Astrocyte of the spinal cord (primary cell): ENCODE data around the gene ALK.
A peak's percentile ranks its signal among the peaks of the same experiment; 100 is the strongest.

Source experiments
- DNase-seq: peaks from one replicate; pipeline ENCODE4 v3.0.0; 2011; ENCODE audit warnings: low read depth, low spot score
- H3K4me3 ChIP-seq: 2 replicates; pipeline ENCODE4 v1.5.1; 2011; ENCODE audit warnings: low read depth, mild to moderate bottlenecking, low read length, moderate library complexity
- in situ Hi-C: cut with HindIII; loops from 2 replicates; pipeline ENCODE4 v1.10.0; 2017; ENCODE audit warnings: low sequenced_read_pairs
- TF ChIP-seq, protein P1 (sequence below): IDR thresholded peaks from 2 replicates; pipeline ENCODE4 v1.5.1; 2012; ENCODE audit warnings: low read depth, mild to moderate bottlenecking, low read length, inconsistent platforms

The ALK gene

DNA sequence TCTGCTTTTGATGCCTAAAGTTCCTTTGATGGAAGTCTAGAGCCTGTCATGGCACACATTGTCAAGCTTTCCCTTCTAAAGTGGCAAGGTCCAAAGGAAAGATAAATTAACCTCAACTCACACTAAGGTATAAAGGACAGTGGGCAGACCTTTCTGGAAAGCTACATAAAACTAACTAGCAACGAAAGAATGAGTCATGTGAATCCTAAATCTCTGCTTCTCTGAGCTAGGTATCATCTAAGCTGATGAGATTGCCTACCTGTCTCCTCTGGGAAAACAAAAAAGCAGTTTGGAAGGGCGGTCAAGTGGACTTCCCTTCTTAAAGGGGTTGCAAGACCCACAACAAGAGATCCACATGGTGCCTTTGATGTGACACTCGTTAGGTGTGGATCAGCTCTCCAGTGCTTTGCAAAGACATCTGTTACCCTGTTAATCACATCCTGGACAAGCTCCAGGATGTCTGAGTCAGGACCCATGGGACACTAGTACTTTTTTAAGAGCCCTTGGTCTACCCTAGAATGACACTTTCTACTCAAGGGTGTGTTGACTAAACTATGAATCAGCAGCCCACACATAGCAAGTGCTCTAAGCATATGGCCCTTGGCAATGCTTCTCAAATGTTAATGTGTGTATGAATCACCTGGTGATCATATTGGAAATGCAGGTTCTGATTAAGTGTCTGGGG lies 173.5 kb downstream of the ALK start:
- no peak overlapping the region for H3K4me3 ChIP-seq
- TF ChIP-seq, protein P1, sequence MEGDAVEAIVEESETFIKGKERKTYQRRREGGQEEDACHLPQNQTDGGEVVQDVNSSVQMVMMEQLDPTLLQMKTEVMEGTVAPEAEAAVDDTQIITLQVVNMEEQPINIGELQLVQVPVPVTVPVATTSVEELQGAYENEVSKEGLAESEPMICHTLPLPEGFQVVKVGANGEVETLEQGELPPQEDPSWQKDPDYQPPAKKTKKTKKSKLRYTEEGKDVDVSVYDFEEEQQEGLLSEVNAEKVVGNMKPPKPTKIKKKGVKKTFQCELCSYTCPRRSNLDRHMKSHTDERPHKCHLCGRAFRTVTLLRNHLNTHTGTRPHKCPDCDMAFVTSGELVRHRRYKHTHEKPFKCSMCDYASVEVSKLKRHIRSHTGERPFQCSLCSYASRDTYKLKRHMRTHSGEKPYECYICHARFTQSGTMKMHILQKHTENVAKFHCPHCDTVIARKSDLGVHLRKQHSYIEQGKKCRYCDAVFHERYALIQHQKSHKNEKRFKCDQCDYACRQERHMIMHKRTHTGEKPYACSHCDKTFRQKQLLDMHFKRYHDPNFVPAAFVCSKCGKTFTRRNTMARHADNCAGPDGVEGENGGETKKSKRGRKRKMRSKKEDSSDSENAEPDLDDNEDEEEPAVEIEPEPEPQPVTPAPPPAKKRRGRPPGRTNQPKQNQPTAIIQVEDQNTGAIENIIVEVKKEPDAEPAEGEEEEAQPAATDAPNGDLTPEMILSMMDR, result no peak
- in situ Hi-C loops, result no loop called here
- DNase-seq, result peak; percentile 96

DNA sequence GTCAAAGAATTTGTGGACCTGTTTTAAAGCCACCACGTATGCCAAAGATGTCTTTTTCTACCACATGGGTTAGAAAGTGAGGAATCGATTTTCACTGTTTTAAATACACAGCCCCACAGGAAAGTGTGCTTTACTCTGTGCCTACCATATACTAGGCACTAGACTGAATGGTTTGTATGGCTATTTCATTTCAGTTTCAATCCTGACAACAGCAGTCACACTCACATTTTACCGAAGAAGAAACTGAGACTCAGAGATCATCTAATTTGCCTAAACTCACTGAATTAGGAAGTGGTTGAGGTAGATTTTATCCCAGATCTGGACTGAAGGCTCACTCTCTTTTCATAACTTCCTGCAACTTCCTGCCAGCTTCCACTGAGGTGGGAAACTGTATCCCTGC lies 176.4 kb downstream of the ALK start:
- TF ChIP-seq, protein P1, result no peak
- in situ Hi-C loops, result no loop called here
- H3K4me3 ChIP-seq, result no peak overlapping the region
- DNase-seq, result no peak

DNA sequence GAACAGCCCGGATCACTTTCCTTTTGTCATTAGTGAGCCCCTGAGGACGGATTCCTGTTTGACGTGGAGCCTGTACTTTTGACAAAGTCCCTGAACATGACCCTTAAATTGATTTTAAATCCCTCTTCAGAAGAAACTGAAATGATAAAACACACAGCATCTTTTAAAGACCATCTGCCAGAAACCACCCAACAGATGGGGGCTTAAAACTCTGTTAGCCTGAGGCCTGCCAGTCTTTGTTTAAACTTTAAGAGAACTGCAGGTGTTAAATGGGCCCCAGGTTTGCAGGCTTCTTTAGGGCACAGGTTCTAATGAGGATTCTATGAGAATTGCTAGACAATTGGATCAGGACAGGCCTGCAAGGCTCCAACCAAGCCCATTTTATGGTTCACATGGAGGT lies 177.9 kb downstream of the ALK start:
- H3K4me3 ChIP-seq, result no peak overlapping the region
- in situ Hi-C loops, result no loop called here
- TF ChIP-seq, protein P1, result no peak
- no peak for DNase-seq

DNA sequence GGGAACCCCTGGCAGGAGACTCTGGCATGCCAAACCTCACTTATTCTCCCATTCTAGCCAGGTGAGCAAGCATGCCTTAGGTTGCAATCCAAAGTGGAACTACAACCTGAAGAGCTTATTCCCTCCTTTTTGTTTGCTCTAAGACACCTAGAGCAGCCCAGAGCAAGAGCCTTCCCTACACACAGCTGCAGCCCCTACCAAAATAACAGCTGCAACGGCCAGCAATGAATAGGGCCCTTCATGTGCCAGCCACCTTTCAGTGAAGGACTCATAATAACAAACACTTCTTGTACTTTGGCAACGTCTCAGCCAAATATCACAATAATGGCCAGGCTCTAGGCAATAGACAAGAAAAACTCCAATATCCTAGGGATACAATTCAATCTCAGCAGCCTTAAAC lies 178.7 kb downstream of the ALK start:
- no peak for DNase-seq
- no peak overlapping the region for H3K4me3 ChIP-seq
- TF ChIP-seq, protein P1, result no peak
- in situ Hi-C loops, result no loop called here

DNA sequence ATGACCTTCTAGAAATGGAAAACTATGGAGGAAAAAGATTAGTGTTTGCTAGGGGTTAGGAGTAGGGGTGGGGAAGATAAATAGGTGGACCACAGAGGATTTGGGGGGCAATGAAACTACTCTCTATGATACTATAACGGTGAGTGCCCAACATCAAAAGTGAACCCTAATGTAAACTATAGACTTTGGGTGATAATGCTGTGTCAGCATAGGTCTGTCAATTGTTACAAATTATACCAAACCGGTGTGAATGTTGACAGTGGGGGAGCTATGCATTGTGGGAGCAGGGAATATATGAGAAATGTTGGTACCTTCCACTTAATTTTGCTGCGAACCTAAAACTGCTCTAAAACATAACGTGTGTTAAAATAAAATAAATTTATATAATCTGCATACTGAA lies 180.3 kb downstream of the ALK start:
- DNase-seq, result no peak
- TF ChIP-seq, protein P1, result no peak
- in situ Hi-C loops, result no loop called here
- H3K4me3 ChIP-seq, result no peak overlapping the region

DNA sequence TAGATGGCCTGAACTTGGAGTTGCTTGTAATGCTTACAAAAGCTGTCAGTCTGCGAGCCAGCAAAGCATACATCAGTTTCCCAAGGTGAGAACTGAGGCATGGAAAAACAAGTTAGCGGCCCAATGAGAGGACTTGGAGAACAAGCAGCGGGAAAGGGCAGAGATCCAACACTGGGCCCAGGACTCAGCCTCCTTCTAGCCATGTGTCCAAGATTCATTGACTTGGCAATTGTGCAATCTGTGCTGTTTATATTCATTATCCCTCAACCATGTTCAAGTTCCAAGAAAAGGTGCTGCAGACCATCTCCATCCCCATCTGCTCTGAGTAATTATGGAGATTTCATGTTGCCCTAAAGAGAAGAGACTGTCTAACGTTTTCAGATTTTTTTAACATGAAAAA lies 187.4 kb downstream of the ALK start:
- in situ Hi-C loops, result no loop called here
- H3K4me3 ChIP-seq, result no peak overlapping the region

More for the DNA sequence above, 187.4 kb downstream of the ALK start:
- DNase-seq, result no peak
- TF ChIP-seq, protein P1, result no peak
